NCI-H2227 (cell line): ENCODE data around the gene C1QTNF7.

Experiments used
- DNase-seq: peaks from one replicate; lab custom pipeline; 2025; ENCODE audit not compliant: unreplicated experiment; lab: John Stamatoyannopoulos, UW

Gene C1QTNF7

GRCh38 chr4:15427701-15428100 lies at the start of gene C1QTNF7:
Gene C1QTNF7 (plus strand): TSS chr4:15428033. CDS start chr4:15435744, 7,711 bp downstream.
- no peak for DNase-seq

GRCh38 chr4:15378062-15378461 lies 49.8 kb upstream of the C1QTNF7 start:
- no peak for DNase-seq

GRCh38 chr4:15378493-15378892 lies 49.3 kb upstream of the C1QTNF7 start:
- DNase-seq = no peak

GRCh38 chr4:15381806-15382338 lies 46.0 kb upstream of the C1QTNF7 start:
- DNase-seq = no peak

- no peak for DNase-seq
Observed at GRCh38 chr4:15382669-15383273, 45.1 kb upstream of the C1QTNF7 start.

GRCh38 chr4:15385515-15385914 lies 42.3 kb upstream of the C1QTNF7 start:
- DNase-seq = no peak

- DNase-seq = no peak
Observed at GRCh38 chr4:15385928-15386327, 41.9 kb upstream of the C1QTNF7 start.

GRCh38 chr4:15390494-15390893 lies 37.3 kb upstream of the C1QTNF7 start:
- DNase-seq = no peak

GRCh38 chr4:15392053-15392805 lies 35.6 kb upstream of the C1QTNF7 start:
- no peak for DNase-seq

- DNase-seq = no peak
Observed at GRCh38 chr4:15395311-15395710, 32.5 kb upstream of the C1QTNF7 start.

GRCh38 chr4:15396157-15396800 lies 31.6 kb upstream of the C1QTNF7 start:
- no peak for DNase-seq

GRCh38 chr4:15398001-15398400 lies 29.8 kb upstream of the C1QTNF7 start:
- no peak for DNase-seq

GRCh38 chr4:15398732-15399131 lies 29.1 kb upstream of the C1QTNF7 start:
- no peak for DNase-seq

- DNase-seq = no peak
Observed at GRCh38 chr4:15400226-15400625, 27.6 kb upstream of the C1QTNF7 start.

- no peak for DNase-seq
Observed at GRCh38 chr4:15400981-15401671, 26.7 kb upstream of the C1QTNF7 start.

- no peak for DNase-seq
Observed at GRCh38 chr4:15402146-15402545, 25.7 kb upstream of the C1QTNF7 start.

GRCh38 chr4:15402974-15403373 lies 24.9 kb upstream of the C1QTNF7 start:
- no peak for DNase-seq

- no peak for DNase-seq
Observed at GRCh38 chr4:15405018-15405417, 22.8 kb upstream of the C1QTNF7 start.

GRCh38 chr4:15410750-15411149 lies 17.1 kb upstream of the C1QTNF7 start:
- no peak for DNase-seq

- no peak for DNase-seq
Observed at GRCh38 chr4:15412461-15412860, 15.4 kb upstream of the C1QTNF7 start.

GRCh38 chr4:15413010-15413622 lies 14.7 kb upstream of the C1QTNF7 start:
- DNase-seq = no peak
